Ishikawa (cell line): ENCODE measurements around the gene CPEB4.

Experiments
- CEBPB ChIP-seq: IDR thresholded peaks from 2 replicates; pipeline ENCODE4 v1.6.1; 2012
- EP300 ChIP-seq: IDR thresholded peaks from 2 replicates; pipeline ENCODE4 v1.6.1; 2012; ENCODE audit warnings: borderline replicate concordance
- MAX ChIP-seq: IDR thresholded peaks from 2 replicates; pipeline ENCODE4 v1.6.1; 2012
- NFIC ChIP-seq: IDR thresholded peaks from 2 replicates; pipeline ENCODE4 v1.6.1; 2012
- RAD21 ChIP-seq: IDR thresholded peaks from 2 replicates; pipeline ENCODE4 v1.6.1; 2012; ENCODE audit warnings: low read depth
- TAF1 ChIP-seq: IDR thresholded peaks from 2 replicates; pipeline ENCODE4 v1.6.1; 2012; ENCODE audit warnings: low read depth, mild to moderate bottlenecking
- TCF12 ChIP-seq: IDR thresholded peaks from 2 replicates; pipeline ENCODE4 v1.6.1; 2012; ENCODE audit warnings: low read depth
- YY1 ChIP-seq: IDR thresholded peaks from 2 replicates; pipeline ENCODE4 v1.6.1; 2012; ENCODE audit warnings: low read depth
- ZBTB7A ChIP-seq: IDR thresholded peaks from 2 replicates; pipeline ENCODE4 v1.6.1; 2012; ENCODE audit warnings: low read depth
- TF ChIP-seq, protein P1 (sequence below): IDR thresholded peaks from 2 replicates; pipeline ENCODE4 v1.6.1; 2012; ENCODE audit warnings: low read depth, mild to moderate bottlenecking

GRCh38 chr5:173858670-173859407, 29.3 kb upstream of the CPEB4 start:
- no peak for TF ChIP-seq ZBTB7A
- no peak for TF ChIP-seq YY1
- no peak for TF ChIP-seq EP300
- TF ChIP-seq RAD21 = no peak
- TF ChIP-seq, protein P1, sequence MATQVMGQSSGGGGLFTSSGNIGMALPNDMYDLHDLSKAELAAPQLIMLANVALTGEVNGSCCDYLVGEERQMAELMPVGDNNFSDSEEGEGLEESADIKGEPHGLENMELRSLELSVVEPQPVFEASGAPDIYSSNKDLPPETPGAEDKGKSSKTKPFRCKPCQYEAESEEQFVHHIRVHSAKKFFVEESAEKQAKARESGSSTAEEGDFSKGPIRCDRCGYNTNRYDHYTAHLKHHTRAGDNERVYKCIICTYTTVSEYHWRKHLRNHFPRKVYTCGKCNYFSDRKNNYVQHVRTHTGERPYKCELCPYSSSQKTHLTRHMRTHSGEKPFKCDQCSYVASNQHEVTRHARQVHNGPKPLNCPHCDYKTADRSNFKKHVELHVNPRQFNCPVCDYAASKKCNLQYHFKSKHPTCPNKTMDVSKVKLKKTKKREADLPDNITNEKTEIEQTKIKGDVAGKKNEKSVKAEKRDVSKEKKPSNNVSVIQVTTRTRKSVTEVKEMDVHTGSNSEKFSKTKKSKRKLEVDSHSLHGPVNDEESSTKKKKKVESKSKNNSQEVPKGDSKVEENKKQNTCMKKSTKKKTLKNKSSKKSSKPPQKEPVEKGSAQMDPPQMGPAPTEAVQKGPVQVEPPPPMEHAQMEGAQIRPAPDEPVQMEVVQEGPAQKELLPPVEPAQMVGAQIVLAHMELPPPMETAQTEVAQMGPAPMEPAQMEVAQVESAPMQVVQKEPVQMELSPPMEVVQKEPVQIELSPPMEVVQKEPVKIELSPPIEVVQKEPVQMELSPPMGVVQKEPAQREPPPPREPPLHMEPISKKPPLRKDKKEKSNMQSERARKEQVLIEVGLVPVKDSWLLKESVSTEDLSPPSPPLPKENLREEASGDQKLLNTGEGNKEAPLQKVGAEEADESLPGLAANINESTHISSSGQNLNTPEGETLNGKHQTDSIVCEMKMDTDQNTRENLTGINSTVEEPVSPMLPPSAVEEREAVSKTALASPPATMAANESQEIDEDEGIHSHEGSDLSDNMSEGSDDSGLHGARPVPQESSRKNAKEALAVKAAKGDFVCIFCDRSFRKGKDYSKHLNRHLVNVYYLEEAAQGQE = no peak
- no peak for TF ChIP-seq TAF1
- no peak for TF ChIP-seq MAX
- no peak for TF ChIP-seq NFIC
- no peak for TF ChIP-seq CEBPB
- no peak for TF ChIP-seq TCF12
